Esophagus (tissue), 2 donors: Measurements from ENCODE around the gene SCD5. TPM values are rescaled to one million over a fixed set of nuclear protein-coding genes. Genes with fewer than 3 reads are reported as not detected.
"Not testable (repeated sequence)": the region's sequence is repeated elsewhere in the genome, so short reads cannot be mapped to it uniquely, and the experiment has no call there.

Experiments
- H3K27ac ChIP-seq, 2 donors: one replicate each; pipeline ENCODE4 v1.5.1; 2013; ENCODE audit warnings: low read depth in 2 of 2, mild to moderate bottlenecking in 2 of 2, inconsistent platforms in 1 of 2, low read length in 1 of 2, moderate library complexity in 1 of 2
- H3K27me3 ChIP-seq, 2 donors: one replicate each; pipeline ENCODE4 v1.6.1; 2013; ENCODE audit warnings: low read length in 2 of 2, control low read depth in 1 of 2, mild to moderate bottlenecking in 1 of 2; ENCODE audit not compliant: insufficient read depth in 2 of 2, control insufficient read depth in 1 of 2
- H3K36me3 ChIP-seq, 2 donors: one replicate each; pipeline ENCODE4 v1.6.1; 2013; ENCODE audit warnings: low read length in 1 of 2; ENCODE audit not compliant: control insufficient read depth in 2 of 2, insufficient read depth in 2 of 2
- H3K4me1 ChIP-seq, 2 donors: one replicate each; pipeline ENCODE4 v1.6.1; 2013; ENCODE audit warnings: low read length in 1 of 2; ENCODE audit not compliant: control insufficient read depth in 2 of 2, insufficient read depth in 2 of 2
- H3K4me3 ChIP-seq, 2 donors: one replicate each; pipeline ENCODE4 v1.5.1; 2013; ENCODE audit warnings: low read length in 2 of 2, mild to moderate bottlenecking in 2 of 2, low read depth in 1 of 2, moderate library complexity in 1 of 2
- H3K9me3 ChIP-seq, 2 donors: one replicate each; pipeline ENCODE4 v1.6.1; 2013; ENCODE audit warnings: mild to moderate bottlenecking in 2 of 2, low read depth in 1 of 2, low read length in 1 of 2, moderate library complexity in 1 of 2; ENCODE audit not compliant: control insufficient read depth in 2 of 2, insufficient read depth in 1 of 2
- WGBS, 2 donors: extraction: QIAGEN DNeasy Blood & Tissue Kit; methylation state at CpG; one replicate each; pipeline ENCODE4 v1.1.7; 2013; 5-methylcytosine and 5-hydroxymethylcytosine counted together
- polyA plus RNA-seq, 2 donors: library from polyadenylated mRNA; stranded (reverse); fragments of 200-250 nt; gene quantifications; one replicate each; pipeline ENCODE4 v1.2.3, GENCODE V29; 2013
- donor health status: healthy with polysubstance abuse.
- donor health status: Bipolar disorder and iron deficiency.

The SCD5 gene
- polyA plus RNA-seq, 2 donors: 2.5 to 2.9 TPM

DNA sequence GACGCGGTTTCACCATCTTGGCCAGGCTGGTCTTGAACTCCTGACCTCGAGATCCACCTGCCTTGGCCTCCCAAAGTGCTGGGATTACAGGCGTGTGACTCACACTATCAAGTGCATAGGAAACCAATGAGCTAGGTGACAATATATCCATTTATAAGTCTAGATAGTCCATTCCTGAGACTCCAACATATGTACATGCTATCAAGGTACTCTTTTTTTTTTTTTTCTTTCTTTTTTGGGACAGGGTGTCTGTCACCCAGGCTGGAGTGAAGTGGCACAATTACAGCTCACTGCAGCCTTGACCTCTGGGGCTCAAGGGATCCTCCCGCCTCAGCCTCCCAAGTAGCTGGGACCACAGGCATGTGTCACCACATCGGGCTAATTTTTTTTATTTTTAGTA, 18.3 kb upstream of the SCD5 start:
- not testable (repeated sequence) for H3K27ac ChIP-seq, H3K36me3 ChIP-seq, H3K4me3 ChIP-seq, H3K27me3 ChIP-seq, H3K9me3 ChIP-seq, H3K4me1 ChIP-seq
- 97% methylated on average over 6 of the region's 6 CpGs for WGBS, 2 donors

GRCh38 chr4:82814034-82814433, 15.4 kb upstream of the SCD5 start:
- Histone ChIP-seq H3K27me3 (no peaks in the 10 kb centered on the region), H3K4me3 (no peak overlapping the region), H3K27ac (no peak overlapping the region), H3K4me1 (no peaks in the 10 kb centered on the region), H3K9me3 (no peaks in the 10 kb centered on the region), H3K36me3 (no peaks in the 10 kb centered on the region)
- WGBS, 2 donors: 79 to 82% methylated on average over 1 of the region's 1 CpG

GRCh38 chr4:82811838-82812341, 13.3 kb upstream of the SCD5 start:
- WGBS, 2 donors: 28 to 32% methylated on average over 6 of the region's 6 CpGs
- H3K4me1 ChIP-seq: no peaks in the 10 kb centered on the region
- H3K9me3 ChIP-seq: no peaks in the 10 kb centered on the region
- no peaks in the 10 kb centered on the region for H3K36me3 ChIP-seq
- peak overlapping the region in 1 of 2 donors; percentile 4 for H3K27ac ChIP-seq
- no peak overlapping the region for H3K4me3 ChIP-seq
- H3K27me3 ChIP-seq: no peaks in the 10 kb centered on the region

- Histone ChIP-seq H3K4me1 (no peaks in the 10 kb centered on the region), H3K36me3 (no peaks in the 10 kb centered on the region), H3K4me3 (no peak overlapping the region), H3K27ac (no peak overlapping the region), H3K27me3 (no peaks in the 10 kb centered on the region), H3K9me3 (no peaks in the 10 kb centered on the region)
- WGBS, 2 donors: 89% methylated on average over 1 of the region's 1 CpG; no CpG with 5 or more reads in 1 of the 2 donors
Measured at GRCh38 chr4:82811392-82811791, 12.8 kb upstream of the SCD5 start.

DNA sequence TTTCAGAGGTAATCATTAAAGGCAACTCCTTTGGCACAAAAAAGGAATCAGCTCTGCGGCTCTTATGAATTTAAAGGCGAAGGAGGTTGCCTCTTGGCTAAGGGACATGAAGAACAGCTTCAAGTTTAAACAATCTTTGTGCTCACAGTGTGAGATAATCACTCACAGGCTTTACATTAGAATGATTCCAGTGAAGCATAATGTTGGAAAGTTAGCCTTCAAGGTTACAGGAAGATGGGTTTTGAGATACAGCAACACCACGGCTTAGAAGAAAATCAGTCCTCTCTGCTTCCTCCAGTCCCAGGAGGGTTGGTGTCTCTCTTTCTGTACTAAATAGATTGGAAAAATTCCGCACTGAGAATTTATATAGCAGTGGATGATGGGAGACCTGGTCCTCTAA, 11.6 kb upstream of the SCD5 start:
- Histone ChIP-seq H3K27ac (no peak overlapping the region), H3K36me3 (no peaks in the 10 kb centered on the region), H3K4me1 (no peaks in the 10 kb centered on the region), H3K4me3 (no peak overlapping the region), H3K9me3 (no peaks in the 10 kb centered on the region), H3K27me3 (no peaks in the 10 kb centered on the region)
- 47 to 54% methylated on average over 4 of the region's 4 CpGs for WGBS, 2 donors

DNA sequence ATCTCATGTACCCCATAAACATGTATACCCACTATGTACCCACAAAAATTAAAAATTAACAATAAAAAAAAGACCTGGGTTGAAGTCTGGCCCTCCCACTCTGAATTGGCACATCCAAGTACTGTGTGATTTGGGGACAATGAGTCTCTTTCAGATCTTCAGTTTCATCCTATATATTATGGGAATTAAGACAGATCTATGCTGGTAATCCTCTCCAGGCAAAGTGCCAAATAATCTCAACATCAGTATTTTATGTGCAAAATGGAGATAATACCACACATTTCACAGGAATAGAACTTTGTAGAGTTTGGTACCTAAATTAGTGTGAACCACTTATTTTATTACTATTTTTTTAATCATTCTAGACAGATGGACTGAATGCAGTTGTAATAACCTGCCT, 11.0 kb upstream of the SCD5 start:
- no peaks in the 10 kb centered on the region for H3K4me1 ChIP-seq
- H3K27ac ChIP-seq: no peak overlapping the region
- H3K36me3 ChIP-seq: no peaks in the 10 kb centered on the region
- H3K4me3 ChIP-seq: no peak overlapping the region
- H3K9me3 ChIP-seq: no peaks in the 10 kb centered on the region
- no peaks in the 10 kb centered on the region for H3K27me3 ChIP-seq

DNA sequence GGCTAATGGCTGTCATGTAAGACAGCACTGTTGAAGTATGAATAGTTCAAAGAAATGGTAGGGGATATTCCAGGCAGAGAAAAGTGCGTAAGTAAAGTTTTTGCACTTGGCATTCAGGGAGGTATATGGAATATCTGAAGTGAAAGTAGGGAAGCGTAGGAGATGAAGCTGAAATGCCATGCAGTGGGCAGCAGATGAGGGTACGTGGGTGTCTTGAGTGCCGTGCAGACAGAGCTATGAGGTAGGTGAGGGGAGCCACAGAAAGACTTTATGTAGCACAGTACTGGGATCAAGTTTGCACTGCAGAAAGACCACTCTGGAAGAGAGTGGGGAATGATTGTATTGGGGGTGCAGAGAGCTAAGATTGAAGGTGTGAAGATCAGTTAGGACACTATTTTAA, 5.2 kb upstream of the SCD5 start:
- Histone ChIP-seq H3K4me3 (no peak overlapping the region), H3K4me1 (peaks cover 0 to 2% of the 10 kb centered on the region in 2 donors), H3K27ac (no peak overlapping the region), H3K36me3 (no peaks in the 10 kb centered on the region), H3K27me3 (no peaks in the 10 kb centered on the region), H3K9me3 (no peaks in the 10 kb centered on the region)
- 90 to 97% methylated on average over 4 of the region's 4 CpGs for WGBS, 2 donors

DNA sequence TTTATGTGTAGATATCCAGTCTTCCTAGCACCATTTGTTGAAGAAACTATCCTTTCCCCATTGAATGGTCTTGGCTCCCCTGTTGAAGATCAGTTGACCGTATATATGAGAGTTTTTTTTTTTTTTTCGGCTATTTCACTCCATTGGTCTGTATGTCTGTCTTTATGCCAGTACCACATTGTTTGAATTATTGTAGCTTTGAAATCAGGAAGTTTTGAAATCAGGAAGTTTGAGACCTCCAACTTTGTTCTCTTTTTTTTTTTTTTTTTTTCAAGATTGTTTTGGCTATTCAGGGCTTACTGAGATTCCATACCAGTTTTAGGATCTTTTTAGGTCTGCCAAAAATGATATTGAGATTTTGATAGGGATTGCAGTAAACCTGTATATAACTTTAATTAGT, 4.3 kb upstream of the SCD5 start:
- Histone ChIP-seq H3K9me3 (no peaks in the 10 kb centered on the region), H3K27ac (no peak overlapping the region), H3K4me3 (no peak overlapping the region), H3K36me3 (no peaks in the 10 kb centered on the region), H3K4me1 (peaks cover 0 to 2% of the 10 kb centered on the region in 2 donors), H3K27me3 (no peaks in the 10 kb centered on the region)
- WGBS, 2 donors: 72 to 79% methylated on average over 2 of the region's 2 CpGs

DNA sequence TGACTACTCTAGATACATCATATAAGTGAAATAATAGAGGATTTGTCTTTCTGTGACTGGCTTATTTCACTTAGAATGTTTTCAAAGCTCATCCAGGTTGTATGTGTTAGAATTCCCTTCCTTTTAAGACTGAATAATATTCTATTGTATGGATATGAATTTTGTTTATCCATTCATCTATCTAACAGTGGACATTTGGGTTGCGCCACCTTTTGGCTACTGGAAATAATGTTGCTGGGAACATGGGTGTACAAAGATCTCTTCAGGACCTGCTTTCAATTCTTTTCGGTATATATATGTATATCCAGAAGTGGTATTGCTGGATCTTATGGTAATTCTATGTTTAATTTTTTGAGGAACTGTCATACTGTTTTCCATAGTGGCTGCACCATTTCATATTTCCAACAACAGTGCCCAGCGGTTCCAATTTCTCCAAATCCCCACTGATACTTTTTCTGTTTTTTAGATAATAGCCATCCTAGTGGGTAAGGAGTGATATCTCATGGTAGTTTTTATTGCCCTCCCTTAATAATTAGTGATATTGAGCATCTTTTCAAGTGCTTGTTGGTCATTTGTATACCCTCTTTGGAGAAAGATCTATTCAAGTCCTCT, 3.4 kb upstream of the SCD5 start:
- 54 to 59% methylated on average over 3 of the region's 3 CpGs for WGBS, 2 donors
- H3K4me1 ChIP-seq: peaks cover 0 to 2% of the 10 kb centered on the region in 2 donors
- H3K4me3 ChIP-seq: no peak overlapping the region
- H3K27ac ChIP-seq: no peak overlapping the region
- no peaks in the 10 kb centered on the region for H3K27me3 ChIP-seq
- no peaks in the 10 kb centered on the region for H3K9me3 ChIP-seq
- no peaks in the 10 kb centered on the region for H3K36me3 ChIP-seq
